ENCODE data around the gene IFITM1. TPM values are rescaled to one million over a fixed set of nuclear protein-coding genes. Genes with fewer than 3 reads are reported as not detected.
"Not testable (repeated sequence)": the region's sequence is repeated elsewhere in the genome, so short reads cannot be mapped to it uniquely, and the experiment has no call there.

Gene IFITM1
- total RNA-seq, 1 donor from 2014 or later = 13.3 TPM

DNA sequence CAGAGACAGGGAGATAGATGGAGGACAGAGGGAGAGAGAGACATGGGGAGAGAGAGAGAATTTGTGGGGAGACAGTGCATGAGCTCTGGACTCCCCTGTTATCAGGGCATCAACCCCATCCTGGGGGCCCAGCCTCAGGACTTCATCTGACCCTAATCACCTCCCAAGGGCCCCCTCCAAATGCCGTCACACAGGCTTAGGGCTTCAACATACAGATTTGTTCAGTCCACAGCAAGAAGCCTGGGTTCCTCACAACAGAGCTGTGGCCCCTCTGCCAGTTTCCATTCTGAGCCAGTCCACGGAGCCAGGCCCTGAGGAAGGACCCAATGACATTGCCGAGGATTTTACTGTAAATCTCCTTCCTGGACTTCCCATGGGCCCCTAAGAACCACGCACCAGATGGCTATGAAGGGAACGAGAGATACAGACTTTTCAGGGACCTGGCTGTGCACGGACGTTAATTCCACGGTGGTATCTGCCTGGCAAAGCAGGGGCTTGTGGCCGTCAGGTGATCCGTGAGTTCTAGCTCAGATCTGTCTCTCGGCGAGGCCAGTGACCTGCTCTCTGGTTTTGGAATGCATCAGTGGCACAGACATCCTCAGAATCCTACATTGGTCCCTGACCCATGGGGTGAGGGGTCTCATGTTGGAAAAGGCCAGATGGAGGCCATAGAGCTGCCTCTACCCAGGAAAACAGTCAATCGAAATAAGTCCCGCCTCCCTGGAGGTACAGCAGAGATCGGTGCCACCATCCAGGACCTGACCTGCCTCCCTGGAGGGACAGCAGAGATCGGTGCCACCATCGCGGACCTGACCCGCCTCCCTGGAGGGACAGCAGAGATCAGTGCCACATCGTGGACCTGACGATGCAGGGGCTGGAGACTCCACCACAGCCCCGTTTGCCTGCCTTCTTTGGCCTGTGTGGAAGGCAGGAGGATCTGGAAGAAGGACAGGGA is 46.8 kb downstream of the IFITM1 start:
- no peaks in the 10 kb centered on the region for H3K79me2 ChIP-seq (ENCODE audit: low read depth)
- H3K27me3 Mint-ChIP-seq (ENCODE audit: insufficient read depth, low read depth) = peaks cover 11% of the 10 kb centered on the region
- H3K27ac ChIP-seq = no peak overlapping the region
- no peak for DNase-seq (ENCODE audit: low spot score)
- no peak overlapping the region for H2AFZ ChIP-seq (replicated peaks)
- H3K9ac ChIP-seq = no peak overlapping the region
- H3F3A ChIP-seq (ENCODE audit: low read depth) = peaks cover 14% of the 10 kb centered on the region
- H3K27me3 ChIP-seq = no peaks in the 10 kb centered on the region
- no peaks in the 10 kb centered on the region for H3K36me3 ChIP-seq
- no peak overlapping the region for H3K4me2 ChIP-seq
- no peak overlapping the region for H3K27ac Mint-ChIP-seq
- no peaks in the 10 kb centered on the region for H3K36me3 Mint-ChIP-seq
- peaks cover 3% of the 10 kb centered on the region for H3K4me1 Mint-ChIP-seq
- H3K4me1 ChIP-seq = peaks cover 2% of the 10 kb centered on the region
- H3K9me3 Mint-ChIP-seq = peaks cover 28% of the 10 kb centered on the region
- peaks cover 6% of the 10 kb centered on the region for H3K9me3 ChIP-seq (ENCODE audit: low read depth)
- no peaks in the 10 kb centered on the region for H4K20me1 ChIP-seq (ENCODE audit: low read depth)
- H3K4me3 ChIP-seq = no peak overlapping the region
- TF ChIP-seq EZH2phosphoT487 (IDR thresholded peaks at IDR 0.05) = no peak
- TF ChIP-seq, protein P1, sequence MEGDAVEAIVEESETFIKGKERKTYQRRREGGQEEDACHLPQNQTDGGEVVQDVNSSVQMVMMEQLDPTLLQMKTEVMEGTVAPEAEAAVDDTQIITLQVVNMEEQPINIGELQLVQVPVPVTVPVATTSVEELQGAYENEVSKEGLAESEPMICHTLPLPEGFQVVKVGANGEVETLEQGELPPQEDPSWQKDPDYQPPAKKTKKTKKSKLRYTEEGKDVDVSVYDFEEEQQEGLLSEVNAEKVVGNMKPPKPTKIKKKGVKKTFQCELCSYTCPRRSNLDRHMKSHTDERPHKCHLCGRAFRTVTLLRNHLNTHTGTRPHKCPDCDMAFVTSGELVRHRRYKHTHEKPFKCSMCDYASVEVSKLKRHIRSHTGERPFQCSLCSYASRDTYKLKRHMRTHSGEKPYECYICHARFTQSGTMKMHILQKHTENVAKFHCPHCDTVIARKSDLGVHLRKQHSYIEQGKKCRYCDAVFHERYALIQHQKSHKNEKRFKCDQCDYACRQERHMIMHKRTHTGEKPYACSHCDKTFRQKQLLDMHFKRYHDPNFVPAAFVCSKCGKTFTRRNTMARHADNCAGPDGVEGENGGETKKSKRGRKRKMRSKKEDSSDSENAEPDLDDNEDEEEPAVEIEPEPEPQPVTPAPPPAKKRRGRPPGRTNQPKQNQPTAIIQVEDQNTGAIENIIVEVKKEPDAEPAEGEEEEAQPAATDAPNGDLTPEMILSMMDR (IDR thresholded peaks at IDR 0.05) = no peak
- no peak for TF ChIP-seq EZH2 (IDR thresholded peaks at IDR 0.05)
- no peak overlapping the region for H3K4me3 Mint-ChIP-seq

DNA sequence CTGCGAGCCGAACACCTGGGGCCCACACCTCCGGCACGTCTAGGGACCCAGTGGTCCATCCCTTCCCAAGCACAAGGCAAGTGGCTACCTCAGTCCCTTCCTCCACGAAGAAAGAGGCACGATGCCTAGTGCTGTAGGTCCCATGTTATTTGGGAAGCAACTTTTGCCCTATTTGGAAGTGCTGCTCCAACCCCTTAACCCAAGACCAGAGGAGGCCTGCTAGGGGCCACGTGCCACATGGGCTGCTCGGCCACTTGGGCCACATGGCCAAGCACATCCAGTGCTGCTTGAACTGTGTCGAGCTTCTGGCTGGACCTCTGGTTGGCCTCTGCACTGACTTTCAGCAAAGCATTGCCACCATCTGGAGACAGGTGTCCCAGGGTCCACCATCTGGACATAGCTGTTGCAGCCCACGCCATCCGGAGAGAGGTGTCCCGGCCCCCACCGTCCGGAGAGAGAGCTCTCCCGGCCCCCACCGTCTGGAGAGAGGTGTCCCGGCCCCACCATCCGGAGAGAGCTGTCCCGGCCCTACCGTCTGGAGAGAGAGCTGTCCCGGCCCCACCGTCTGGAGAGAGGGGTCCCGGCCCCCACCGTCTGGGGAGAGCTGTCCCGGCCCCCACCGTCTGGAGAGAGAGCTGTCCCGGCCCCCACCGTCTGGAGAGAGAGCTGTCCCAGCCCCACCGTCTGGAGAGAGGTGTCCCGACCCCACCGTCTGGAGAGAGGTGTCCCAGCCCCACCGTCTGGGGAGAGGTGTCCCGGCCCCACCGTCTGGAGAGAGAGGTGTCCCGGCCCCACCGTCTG is 49.0 kb downstream of the IFITM1 start:
- Histone ChIP-seq H3K4me3 (no peak overlapping the region), H3F3A (ENCODE audit: low read depth) (peaks cover 2% of the 10 kb centered on the region), H3K4me1 (no peaks in the 10 kb centered on the region), H3K9ac (no peak overlapping the region), H2AFZ (replicated peaks) (no peak overlapping the region), H3K27me3 (no peaks in the 10 kb centered on the region), H3K27ac (no peak overlapping the region), H3K36me3 (no peaks in the 10 kb centered on the region), H3K9me3 (ENCODE audit: low read depth) (peaks cover 6% of the 10 kb centered on the region), H3K79me2 (ENCODE audit: low read depth) (no peaks in the 10 kb centered on the region), H4K20me1 (ENCODE audit: low read depth) (no peaks in the 10 kb centered on the region), H3K4me2 (no peak overlapping the region)
- H3K4me1 Mint-ChIP-seq = peaks cover 7% of the 10 kb centered on the region
- H3K9me3 Mint-ChIP-seq = peaks cover 35% of the 10 kb centered on the region
- peaks cover 16% of the 10 kb centered on the region for H3K27me3 Mint-ChIP-seq (ENCODE audit: insufficient read depth, low read depth)
- TF ChIP-seq EZH2phosphoT487 (IDR thresholded peaks at IDR 0.05) (no peak), EZH2 (IDR thresholded peaks at IDR 0.05) (no peak)
- TF ChIP-seq, protein P1 (IDR thresholded peaks at IDR 0.05) = no peak
- no peak for DNase-seq (ENCODE audit: low spot score)
- H3K36me3 Mint-ChIP-seq = peaks cover 4% of the 10 kb centered on the region
- H3K27ac Mint-ChIP-seq = no peak overlapping the region
- H3K4me3 Mint-ChIP-seq = no peak overlapping the region

DNA sequence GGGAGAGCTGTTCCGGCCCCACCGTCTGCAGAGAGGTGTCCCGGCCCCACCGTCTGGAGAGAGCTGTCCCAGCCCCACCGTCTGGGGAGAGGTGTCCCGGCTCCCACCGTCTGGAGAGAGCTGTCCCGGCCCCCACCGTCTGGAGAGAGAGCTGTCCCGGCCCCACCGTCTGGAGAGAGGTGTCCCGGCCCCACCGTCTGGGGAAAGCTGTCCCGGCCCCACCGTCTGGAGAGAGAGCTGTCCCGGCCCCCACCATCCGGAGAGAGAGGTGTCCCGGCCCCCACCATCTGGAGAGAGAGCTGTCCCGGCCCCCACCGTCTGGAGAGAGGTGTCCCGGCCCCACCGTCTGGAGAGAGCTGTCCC is 49.6 kb downstream of the IFITM1 start:
- not testable (repeated sequence) for H3K27me3 ChIP-seq; H3K9me3 ChIP-seq (ENCODE audit: low read depth); H3K4me3 ChIP-seq; H3K27ac ChIP-seq; H3F3A ChIP-seq (ENCODE audit: low read depth); H3K4me3 Mint-ChIP-seq; H3K79me2 ChIP-seq (ENCODE audit: low read depth); H3K4me2 ChIP-seq; DNase-seq (ENCODE audit: low spot score); H4K20me1 ChIP-seq (ENCODE audit: low read depth); H3K36me3 ChIP-seq; H3K36me3 Mint-ChIP-seq; H2AFZ ChIP-seq (replicated peaks); H3K9ac ChIP-seq; H3K4me1 ChIP-seq; H3K27ac Mint-ChIP-seq
- Mint-ChIP-seq H3K9me3 (peaks cover 34% of the 10 kb centered on the region), H3K27me3 (ENCODE audit: insufficient read depth, low read depth) (peaks cover 16% of the 10 kb centered on the region), H3K4me1 (peaks cover 11% of the 10 kb centered on the region)
